HEK293 (cell line): ENCODE measurements around the gene HSPB6.

Source experiments
- RBAK ChIP-seq: fragments of 450-650 bp; formaldehyde crosslinking; IDR thresholded peaks from 2 replicates; pipeline ENCODE4 v1.5.1; 2016; ENCODE audit warnings: missing biosample characterization, missing genetic modification characterization
- SP2 ChIP-seq: fragments of 450-650 bp; formaldehyde crosslinking; IDR thresholded peaks from 2 replicates; pipeline ENCODE4 v1.5.1; 2016; ENCODE audit warnings: missing biosample characterization, missing genetic modification characterization
- ZBTB1 ChIP-seq: fragments of 450-650 bp; formaldehyde crosslinking; IDR thresholded peaks from 2 replicates; pipeline ENCODE4 v1.5.1; 2016; ENCODE audit warnings: missing biosample characterization, missing genetic modification characterization
- ZBTB17 ChIP-seq: fragments of 450-650 bp; formaldehyde crosslinking; IDR thresholded peaks from 2 replicates; pipeline ENCODE4 v1.5.1; 2016; ENCODE audit warnings: missing biosample characterization, missing genetic modification characterization
- ZBTB7A ChIP-seq: fragments of 450-650 bp; formaldehyde crosslinking; IDR thresholded peaks from 2 replicates; pipeline ENCODE4 v1.5.1; 2016; ENCODE audit warnings: low read depth, missing biosample characterization, missing genetic modification characterization
- ZNF211 ChIP-seq: fragments of 450-650 bp; formaldehyde crosslinking; IDR thresholded peaks from 2 replicates; pipeline ENCODE4 v1.5.1; 2016; ENCODE audit warnings: low read depth, missing biosample characterization, missing genetic modification characterization
- ZNF529 ChIP-seq: fragments of 450-650 bp; formaldehyde crosslinking; IDR thresholded peaks from 2 replicates; pipeline ENCODE4 v1.5.1; 2017; ENCODE audit warnings: missing genetic modification characterization, missing biosample characterization; ENCODE audit not compliant: insufficient replicate concordance
- ZNF544 ChIP-seq: fragments of 450-650 bp; formaldehyde crosslinking; IDR thresholded peaks from 2 replicates; pipeline ENCODE4 v1.5.0; 2017; ENCODE audit warnings: missing biosample characterization, missing genetic modification characterization
- TF ChIP-seq, protein P1 (sequence below): fragments of 450-650 bp; formaldehyde crosslinking; IDR thresholded peaks from 2 replicates; pipeline ENCODE4 v1.5.1; 2016; ENCODE audit warnings: missing biosample characterization, missing genetic modification characterization

- TF ChIP-seq SP2 (tag by site-specific recombination) = no peak
- no peak for TF ChIP-seq ZBTB17 (tag by site-specific recombination)
- TF ChIP-seq, protein P1, sequence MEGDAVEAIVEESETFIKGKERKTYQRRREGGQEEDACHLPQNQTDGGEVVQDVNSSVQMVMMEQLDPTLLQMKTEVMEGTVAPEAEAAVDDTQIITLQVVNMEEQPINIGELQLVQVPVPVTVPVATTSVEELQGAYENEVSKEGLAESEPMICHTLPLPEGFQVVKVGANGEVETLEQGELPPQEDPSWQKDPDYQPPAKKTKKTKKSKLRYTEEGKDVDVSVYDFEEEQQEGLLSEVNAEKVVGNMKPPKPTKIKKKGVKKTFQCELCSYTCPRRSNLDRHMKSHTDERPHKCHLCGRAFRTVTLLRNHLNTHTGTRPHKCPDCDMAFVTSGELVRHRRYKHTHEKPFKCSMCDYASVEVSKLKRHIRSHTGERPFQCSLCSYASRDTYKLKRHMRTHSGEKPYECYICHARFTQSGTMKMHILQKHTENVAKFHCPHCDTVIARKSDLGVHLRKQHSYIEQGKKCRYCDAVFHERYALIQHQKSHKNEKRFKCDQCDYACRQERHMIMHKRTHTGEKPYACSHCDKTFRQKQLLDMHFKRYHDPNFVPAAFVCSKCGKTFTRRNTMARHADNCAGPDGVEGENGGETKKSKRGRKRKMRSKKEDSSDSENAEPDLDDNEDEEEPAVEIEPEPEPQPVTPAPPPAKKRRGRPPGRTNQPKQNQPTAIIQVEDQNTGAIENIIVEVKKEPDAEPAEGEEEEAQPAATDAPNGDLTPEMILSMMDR (tag by site-specific recombination) = peak; percentile 33; the same call in 1 of the 2 replicates
- no peak for TF ChIP-seq ZNF529 (tag by site-specific recombination)
- TF ChIP-seq ZBTB1 (tag by site-specific recombination) = no peak
- TF ChIP-seq ZBTB7A (tag by site-specific recombination) = no peak
- TF ChIP-seq ZNF544 (tag by site-specific recombination) = no peak
- no peak for TF ChIP-seq RBAK (tag by site-specific recombination)
- TF ChIP-seq ZNF211 (tag by site-specific recombination) = no peak
Observed at GRCh38 chr19:35714601-35715354, 42.1 kb downstream of the HSPB6 start.
